GM19395 (cell line): ENCODE measurements around the gene TRUB2.
A peak's percentile ranks its signal among the peaks of the same experiment; 100 is the strongest.

Experiments used
- ATAC-seq: cut with Tn5 transposase; IDR thresholded peaks from one replicate; pipeline ENCODE4 v1.9.1; 2021; ENCODE audit warnings: mild to moderate bottlenecking, moderate library complexity; ENCODE audit not compliant: unreplicated experiment

Gene TRUB2, protein sequence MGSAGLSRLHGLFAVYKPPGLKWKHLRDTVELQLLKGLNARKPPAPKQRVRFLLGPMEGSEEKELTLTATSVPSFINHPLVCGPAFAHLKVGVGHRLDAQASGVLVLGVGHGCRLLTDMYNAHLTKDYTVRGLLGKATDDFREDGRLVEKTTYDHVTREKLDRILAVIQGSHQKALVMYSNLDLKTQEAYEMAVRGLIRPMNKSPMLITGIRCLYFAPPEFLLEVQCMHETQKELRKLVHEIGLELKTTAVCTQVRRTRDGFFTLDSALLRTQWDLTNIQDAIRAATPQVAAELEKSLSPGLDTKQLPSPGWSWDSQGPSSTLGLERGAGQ

DNA sequence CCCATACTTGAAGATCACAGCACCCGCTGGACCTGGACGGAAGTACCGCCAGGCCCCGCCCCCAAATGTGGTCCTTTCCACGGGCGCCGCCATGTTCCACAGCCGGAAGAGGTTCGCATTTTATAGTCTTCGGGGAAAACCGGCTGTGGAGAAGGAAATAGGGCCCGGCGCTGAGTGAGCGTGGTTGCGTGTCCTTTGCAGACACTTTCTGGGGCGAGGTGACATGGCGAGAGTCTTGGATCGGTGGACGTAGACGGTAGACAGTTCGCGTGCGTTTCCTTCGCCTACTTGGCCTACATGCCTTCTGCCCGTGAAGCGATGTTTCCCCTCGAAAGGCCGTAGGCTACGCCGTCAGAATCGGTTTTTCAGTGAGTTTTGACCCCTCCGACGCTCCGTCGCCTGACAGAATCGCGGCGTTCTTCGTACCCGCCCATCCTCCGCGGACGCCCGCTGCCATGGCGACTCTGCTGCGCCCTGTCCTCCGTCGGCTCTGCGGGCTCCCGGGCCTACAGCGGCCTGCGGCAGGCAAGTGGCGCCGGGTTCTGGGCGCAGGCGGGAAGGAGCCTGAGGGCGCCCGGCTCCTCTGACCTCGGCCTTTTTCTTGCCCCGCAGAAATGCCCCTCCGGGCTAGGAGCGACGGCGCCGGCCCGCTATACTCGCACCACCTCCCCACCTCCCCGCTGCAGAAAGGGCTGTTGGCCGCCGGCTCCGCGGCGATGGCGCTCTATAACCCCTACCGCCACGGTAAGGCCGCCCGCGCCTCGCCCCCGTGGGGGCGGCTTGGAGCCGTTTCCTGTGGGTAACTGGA is at the start of gene TRUB2, which contains the start of gene COQ4:
Gene TRUB2 (minus strand): TSS at position 44 of the 808 bp plus-strand sequence. CDS start 39 bp downstream, at position 5.
Gene COQ4 (plus strand): TSS at position 436 of the 808 bp plus-strand sequence. CDS start 20 bp downstream, at position 456.
- peak; percentile 85 for ATAC-seq

DNA sequence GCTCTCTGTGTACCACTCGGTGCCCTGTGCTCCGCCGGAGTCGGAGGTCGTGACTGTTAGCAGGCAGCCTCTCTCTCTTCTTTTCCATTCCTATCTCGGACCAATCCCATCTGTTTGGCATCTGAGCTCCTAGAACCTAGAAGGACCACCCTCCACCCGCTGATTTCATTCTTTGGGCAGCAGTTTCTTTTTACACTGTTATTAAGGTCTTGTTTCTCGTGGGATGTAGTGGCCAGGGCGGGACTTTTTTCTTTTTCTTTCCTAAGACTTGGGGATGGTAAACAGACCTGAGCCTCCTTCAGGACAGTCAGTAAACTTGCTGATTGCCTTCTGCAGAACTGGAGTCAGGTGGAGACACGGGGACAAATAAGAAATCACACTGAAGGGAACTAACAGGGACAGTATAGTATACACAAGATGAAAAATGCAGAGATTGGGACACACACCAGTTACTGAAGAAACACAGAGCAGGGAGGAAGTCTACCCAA is 49.4 kb upstream of the TRUB2 start:
- ATAC-seq = no peak

DNA sequence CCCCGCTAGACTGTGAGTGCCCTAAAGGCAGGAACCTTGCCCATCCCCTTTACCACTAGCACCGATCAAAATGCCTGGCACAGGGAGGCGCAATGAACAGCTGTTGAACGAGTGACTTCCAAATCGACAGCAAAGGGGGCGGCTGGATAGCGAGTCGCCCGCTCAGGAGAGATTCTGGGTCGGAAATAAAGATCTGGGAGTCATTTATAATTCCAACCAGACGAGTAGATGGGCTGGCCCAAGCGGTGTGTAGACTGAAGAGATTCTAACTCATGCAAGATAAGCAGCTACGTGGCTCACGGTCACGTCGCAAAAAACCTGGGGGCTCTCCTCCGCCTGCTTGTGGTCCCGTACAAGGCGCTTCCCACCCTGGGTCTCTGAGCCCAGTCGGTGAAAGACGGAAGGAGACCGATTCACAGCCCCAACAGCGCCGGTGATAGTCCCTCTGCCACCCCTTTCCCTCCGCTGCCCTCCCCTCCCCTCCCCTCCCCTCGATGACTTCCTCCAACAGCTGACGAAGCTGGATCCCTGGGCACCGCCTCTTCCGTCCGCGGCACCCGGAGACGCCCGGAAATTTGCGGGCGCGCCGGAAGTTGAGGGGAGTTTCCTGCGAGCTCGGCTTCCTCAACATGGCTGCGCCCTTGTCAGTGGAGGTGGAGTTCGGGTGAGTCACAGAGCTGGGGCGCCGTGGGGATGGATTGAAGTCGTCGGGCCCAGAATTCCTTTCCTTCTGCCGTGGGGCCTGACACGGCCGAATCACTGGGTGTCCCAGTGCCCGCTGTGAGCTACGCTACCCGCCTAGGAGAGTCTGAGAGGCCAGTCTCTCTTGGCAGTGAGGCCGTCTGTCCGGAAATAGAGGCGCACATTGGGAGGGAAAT is 48.7 kb upstream of the TRUB2 start, which contains the start of gene URM1:
Gene URM1 (plus strand): TSS at position 623 of the 878 bp plus-strand sequence. CDS start 7 bp downstream, at position 630.
- ATAC-seq = peak; percentile 82

DNA sequence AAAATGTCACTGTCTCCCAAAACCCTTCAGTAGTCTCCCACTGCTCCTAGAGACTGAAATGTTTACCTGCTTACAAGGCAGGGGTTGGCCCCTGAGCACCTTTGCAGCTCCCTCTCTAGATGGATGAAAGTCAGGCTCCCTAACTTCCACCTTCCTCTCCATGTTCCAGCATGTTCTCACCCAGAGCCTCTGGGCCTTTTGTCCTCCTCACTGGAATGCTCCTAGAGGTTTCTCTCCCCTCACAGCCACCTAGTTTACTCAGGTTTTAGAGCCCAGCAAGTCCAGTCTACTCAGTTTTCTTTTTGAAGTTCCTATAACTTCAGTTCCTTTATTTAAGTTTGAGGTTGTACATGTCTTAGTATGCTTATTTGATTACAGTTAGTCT is 48.1 kb upstream of the TRUB2 start:
- peak; percentile 2 for ATAC-seq

DNA sequence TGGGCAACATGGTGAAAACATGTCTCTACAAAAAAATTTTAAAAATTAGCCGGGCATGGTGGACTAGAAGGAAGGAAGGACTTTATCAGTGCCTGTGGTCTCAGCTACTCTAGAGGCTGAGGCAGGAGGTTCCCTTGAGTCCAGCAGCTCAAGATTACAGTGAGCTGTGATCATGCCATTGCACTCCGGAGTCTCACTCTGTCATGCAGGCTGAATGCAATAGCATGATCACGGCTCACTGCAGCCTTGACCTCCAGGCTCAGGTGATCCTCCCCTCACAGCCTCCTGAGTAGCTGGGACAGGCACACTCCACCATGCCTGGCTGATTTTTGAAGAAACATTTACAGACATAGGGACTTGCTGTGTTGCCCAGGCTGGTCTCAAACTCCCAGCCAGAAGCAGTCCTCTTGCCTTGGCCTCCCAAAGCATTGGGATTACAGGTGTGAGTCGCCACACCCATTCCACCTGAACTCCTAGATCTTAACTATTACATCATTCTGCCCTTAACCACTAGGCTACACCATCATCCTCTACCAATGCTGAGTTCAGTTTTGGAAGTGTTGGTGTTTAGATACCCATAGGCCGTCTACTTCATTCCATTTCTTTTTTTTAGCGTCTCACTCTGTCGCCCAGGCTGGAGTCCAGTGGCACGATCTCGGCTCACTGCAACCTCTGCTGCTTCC is 46.9 kb upstream of the TRUB2 start:
- ATAC-seq = no peak

DNA sequence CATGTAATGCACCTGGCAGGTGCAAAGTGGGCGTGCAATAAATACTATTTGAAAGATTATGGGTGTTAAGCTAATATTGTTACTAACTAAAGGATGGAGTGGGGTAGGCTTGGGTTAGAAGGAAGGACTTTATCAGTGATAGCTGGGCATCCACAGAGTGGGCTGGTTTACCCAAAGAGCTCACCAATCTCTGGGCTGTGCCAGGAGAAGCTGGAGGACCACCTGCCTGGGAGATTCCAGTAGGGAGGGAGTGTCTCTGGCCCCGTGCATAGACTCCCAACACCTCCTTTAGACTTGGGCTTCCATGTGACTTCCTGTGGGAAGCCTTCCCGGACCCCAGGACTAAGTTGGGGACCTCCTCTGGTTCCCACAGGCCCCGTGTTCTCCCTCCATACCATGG is 43.3 kb upstream of the TRUB2 start:
- ATAC-seq = no peak

DNA sequence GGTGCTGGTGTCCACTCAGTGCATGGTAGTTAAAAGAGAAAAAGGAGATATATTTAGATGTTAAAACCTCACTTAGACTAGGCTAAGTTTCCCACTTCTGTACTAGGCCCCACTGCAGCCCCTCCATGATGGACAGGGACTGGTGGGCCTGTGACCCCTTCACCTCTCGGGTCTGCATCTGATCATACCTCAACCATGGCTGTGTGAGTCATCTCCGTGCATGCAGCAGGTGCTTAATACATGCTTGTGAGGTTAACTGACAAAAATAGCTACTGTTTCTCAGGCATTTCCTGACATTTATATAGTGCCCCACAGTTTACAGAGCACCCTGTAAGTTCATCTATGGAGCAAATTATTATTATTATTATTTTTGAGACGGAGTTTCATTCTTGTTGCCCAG is 40.5 kb upstream of the TRUB2 start:
- ATAC-seq = no peak

DNA sequence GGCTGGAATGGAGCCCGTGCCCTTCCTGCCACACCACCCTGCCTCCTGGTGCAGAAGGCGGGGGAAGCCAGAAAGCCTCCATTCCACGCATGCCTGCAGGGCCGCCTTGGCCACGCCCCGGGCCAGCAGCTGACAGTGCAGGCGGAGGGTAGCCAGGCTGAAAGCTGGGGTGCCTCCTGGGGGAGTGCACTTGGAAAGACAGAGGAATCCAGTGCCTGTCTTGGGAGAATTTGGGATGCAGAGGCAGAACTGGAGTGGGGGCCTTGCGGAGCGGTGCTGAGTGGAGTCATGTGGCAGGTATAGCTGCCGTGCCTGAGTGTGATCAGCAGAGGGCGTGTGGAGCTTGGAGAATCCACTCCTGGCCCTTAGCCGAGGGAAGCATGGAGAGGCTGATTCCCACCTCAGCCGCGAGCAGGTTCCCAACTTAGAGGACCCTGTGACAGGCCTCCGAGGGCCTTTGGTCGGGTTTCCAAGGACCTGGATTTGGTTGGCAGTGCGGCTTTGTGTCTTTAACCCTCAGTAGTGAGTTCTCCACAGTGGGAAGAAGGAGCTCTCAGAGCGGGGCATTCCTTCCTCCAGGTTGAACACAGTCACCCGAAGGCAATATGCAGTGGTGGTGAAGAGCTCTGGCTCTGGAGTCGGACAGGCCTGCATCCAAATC is 39.9 kb upstream of the TRUB2 start:
- ATAC-seq = peak; percentile 77

DNA sequence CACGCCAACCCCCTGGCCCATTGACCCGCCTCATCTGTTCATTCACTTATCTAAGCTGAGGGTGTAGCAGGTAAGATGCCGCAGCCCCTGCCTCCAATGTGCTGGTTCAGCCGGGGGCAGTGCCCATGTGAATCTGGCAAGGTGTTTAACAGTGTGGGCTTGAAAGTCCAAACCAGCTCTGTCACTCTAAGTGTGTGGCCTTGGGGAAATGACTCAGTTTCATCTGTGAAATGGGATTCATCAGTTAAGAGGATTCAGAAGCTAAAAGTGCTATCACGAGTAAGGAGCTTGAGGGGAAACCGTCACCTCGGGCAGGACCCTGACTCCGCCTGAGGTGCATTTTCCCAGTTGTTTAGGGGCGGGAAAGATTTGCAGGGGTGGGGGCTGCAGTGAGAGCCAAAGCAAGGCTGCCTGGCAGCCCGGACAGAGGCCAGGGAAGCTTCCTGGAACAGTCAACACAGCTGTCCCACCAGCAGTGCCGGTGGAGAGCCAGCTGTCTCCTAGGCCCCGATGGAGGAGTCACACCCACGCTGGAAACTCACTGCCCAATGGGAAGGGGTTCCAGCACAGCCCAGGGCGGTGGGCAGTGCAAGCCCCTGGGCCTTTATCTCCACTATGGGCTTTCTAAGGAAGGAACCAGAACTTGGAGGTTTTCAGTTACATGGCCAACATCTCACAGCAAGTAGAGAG is 39.2 kb upstream of the TRUB2 start:
- ATAC-seq = peak; percentile 17

DNA sequence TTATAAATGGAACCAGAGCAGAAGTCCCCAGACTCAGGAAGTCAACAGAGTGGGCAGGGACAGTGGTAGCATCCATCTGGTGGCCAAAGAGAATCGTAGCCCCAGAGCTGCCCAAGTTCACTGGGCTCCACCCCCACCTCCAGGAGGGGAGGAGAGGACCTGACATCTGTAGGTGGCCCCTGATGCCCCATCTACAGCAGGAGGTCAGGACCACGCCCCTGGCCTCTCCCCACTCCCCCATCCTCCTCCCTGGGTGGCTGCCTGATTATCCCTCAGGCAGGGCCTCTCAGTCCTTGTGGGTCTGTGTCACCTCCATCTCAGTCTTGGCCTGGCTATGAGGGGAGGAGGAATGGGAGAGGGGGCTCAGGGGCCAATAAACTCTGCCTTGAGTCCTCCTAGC is 38.6 kb upstream of the TRUB2 start:
- no peak for ATAC-seq

DNA sequence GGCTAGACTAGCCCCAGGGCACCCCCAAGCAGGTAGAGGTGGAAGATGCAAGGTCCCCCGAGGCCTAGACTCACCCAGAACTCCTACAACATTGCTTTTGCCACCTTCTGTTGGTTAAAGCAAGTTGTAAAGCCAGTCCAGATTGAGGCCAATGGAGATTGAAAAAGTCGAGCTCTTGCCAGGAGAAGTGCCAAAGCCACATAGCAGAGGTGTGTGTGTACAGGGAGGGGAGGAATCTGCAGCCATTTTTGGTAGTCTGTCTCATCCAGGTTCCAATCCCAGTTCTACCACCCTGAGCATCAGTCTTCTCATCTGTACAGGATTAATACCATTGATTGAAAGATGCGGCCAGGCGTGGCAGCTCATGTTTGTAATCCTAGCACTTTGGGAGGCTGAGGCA is 36.6 kb upstream of the TRUB2 start:
- no peak for ATAC-seq

DNA sequence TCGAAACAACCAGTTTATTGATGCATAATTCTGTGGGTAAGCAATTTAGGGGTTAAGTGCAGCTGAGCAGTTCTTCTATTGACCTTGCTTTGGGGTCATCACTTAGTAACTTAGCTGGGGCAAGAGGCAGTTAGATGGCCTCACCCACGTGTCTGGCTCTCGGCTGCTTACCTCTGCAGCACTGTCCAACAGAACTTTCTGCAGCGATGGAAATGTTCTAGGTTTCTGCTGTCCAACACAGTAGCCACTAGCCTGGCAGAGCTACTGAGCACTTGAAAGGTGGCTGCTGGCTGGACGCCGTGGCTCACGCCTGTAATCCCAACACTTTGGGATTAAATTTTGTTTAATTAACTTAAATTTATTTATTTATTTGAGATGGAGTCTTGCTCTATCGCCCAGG is 35.8 kb upstream of the TRUB2 start:
- ATAC-seq = no peak

DNA sequence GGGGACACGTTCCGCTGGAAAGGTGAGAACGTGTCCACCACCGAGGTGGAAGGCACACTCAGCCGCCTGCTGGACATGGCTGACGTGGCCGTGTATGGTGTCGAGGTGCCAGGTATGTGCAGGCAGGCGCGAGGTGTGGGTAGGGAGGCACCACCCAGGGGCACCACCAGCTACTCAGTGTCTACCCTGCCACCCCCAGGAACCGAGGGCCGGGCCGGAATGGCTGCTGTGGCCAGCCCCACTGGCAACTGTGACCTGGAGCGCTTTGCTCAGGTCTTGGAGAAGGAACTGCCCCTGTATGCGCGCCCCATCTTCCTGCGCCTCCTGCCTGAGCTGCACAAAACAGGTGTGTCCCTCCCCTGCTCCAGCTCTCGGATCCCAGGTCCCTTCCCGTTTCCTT is 33.2 kb upstream of the TRUB2 start:
- no peak for ATAC-seq

DNA sequence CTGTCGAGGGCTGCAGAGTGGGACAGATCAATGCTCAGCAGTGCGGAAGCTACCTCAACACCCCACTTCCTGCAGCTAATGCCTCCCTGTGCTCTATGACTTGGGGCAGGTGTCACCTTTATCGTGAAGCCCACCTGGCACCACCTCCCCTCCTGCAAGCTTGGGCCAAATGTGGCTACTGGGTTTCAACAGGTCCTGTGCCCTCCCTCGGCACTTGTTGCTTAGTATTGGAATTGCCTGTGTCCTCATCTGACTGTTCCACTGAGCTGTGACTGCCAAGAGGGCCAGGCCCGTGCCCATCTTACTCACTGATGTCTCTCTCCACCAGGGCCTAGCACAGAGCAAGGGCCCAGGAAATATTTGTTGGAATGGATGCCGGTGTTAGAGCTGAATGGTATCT is 27.5 kb upstream of the TRUB2 start:
- ATAC-seq = no peak

DNA sequence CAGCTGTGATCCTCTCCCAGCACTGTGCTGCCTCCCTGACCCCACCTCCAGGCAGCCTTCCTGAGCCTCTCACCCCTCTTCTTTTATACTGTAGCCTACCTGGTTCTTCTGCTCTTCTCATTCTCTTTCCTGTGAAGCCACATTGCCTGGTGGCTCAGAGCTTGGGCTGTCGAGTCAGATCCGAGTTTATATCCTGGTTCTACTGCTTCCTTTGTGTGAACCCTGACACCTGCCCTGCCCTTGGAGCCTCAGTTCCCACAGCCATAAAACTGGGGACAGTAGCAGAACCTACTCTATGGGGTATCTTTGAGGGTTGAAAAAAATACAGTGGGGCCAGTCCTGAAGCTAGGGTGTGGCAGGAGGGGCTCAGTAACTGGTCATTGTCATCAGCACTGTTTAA is 26.9 kb upstream of the TRUB2 start:
- ATAC-seq = no peak

DNA sequence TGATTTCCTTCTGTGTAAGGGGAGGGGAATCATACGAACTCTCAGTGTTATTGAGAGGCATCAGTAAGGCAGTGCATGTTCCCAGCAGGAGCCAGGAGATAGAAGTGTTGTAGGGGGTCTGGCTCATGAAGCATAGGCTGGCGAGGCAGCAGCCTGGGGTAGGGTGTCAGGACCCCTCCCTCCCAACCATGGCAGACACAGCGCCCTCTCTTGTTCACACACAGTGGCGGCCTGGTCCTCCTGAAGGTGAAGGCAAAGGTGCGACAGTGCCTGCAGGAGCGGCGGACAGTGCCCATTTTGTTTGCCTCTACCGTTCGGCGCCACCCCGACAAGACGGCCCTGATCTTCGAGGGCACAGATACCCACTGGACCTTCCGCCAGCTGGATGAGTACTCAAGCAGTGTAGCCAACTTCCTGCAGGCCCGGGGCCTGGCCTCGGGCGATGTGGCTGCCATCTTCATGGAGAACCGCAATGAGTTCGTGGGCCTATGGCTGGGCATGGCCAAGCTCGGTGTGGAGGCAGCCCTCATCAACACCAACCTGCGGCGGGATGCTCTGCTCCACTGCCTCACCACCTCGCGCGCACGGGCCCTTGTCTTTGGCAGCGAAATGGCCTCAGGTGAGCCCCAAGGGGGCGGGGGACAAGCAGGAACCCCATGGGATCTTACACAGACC is 22.8 kb upstream of the TRUB2 start:
- ATAC-seq = no peak

DNA sequence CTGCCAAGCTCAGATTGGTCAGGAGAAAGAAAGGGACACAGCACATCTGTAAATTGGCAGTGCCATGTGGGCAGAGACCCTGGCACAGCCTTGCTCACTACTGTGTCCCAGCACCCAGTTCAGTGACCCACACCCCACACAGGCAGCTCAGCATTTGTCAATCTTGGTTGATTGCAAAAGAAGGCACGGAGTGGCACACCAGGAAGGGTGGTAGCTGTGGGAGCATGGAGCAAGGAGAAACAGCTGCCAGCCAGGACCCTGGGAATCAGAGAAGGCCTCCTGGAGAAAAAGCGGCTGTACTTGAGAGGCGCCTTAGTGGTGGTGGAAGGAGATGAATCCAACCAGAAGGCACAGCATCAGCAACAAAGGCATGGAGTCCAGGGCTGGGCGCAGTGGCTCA is 21.6 kb upstream of the TRUB2 start:
- ATAC-seq = no peak

DNA sequence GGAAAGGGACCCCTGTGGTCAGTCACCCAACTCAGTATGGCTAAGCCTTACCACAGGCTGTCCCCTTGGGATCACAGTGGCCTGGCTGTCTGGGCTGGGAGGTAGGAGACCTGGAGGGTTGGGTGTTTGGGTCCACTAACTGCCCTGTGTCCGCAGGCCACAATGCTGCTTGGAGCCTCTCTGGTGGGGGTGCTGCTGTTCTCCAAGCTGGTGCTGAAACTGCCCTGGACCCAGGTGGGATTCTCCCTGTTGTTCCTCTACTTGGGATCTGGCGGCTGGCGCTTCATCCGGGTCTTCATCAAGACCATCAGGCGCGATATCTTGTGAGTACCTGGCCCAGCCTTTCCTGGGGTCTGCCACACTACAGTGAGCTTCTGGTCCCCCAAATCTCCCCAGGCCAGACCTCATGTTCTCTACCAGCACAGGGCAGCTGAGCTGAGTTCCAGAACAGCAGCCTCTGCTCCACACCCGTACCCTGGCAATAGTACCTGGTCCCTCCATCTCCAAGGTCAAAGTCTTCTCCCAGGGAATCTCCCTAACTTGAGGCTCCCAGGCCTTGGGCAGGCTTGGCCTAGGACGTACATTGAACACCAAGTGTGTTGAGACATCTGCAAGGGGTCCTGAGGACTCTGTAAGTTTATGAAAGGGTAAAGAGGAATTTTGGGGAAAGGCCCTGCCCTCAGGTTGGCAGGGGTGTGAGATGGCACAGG is 20.9 kb upstream of the TRUB2 start:
- ATAC-seq = no peak
